Stimulated activated CD4-positive, alpha-beta T cell treated with anti-CD3 and anti-CD28 coated beads, Interleukin-2, amount 100 ng/mL, for 24 hours (primary cell): ENCODE results near the gene BCKDHA.
"Not testable (repeated sequence)": the region's sequence is repeated elsewhere in the genome, so short reads cannot be mapped to it uniquely, and the experiment has no call there.

Source experiments
- DNase-seq, 2 donors: peaks; one replicate each; pipeline ENCODE4 v3.0.0-alpha.2; 2020

The BCKDHA gene

DNA sequence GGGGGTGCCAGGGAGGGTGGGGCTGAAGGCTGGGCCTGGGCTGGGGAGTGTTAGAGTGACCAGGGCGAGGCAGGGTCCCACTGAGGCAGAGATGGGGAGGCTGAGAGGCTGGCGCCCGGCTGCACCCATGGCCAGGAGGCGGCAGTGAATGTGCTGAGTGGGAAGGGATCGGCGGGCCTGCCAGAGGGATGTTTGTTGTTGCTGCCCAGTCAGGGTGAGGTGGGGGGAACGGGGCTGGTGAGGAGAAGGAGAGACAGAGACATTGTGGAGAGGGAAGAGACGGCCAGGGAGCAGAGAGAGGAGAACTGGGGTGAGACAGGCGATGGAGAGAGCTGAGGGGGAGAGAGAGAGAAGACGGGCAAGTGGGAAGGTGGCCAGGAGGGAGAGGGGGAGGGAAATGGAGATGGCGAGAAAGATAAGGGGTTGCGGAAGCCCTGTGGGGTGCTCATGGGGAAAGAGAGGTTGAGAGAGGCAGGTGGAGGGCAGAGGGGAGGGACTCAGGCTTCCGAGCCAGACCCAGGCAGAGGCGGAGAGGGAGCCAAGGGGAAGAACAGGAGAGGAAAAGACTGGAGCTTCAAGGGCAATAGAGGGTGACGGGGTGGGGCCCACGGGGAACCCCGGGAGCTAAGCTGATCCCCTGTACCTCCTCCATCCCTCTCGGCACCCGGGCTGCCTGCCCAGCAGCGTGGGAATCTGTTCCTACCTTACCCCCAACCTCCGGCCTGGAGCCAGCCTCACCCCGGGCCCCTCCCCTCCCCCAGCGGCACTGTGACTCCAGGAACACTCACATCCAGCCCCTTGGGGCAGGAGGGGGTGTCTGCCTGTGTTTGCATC lies 30.2 kb downstream of the BCKDHA start:
- peak; percentile 28 for DNase-seq

GRCh38 chr19:41428481-41428859 lies 30.9 kb downstream of the BCKDHA start:
- no peak for DNase-seq

DNA sequence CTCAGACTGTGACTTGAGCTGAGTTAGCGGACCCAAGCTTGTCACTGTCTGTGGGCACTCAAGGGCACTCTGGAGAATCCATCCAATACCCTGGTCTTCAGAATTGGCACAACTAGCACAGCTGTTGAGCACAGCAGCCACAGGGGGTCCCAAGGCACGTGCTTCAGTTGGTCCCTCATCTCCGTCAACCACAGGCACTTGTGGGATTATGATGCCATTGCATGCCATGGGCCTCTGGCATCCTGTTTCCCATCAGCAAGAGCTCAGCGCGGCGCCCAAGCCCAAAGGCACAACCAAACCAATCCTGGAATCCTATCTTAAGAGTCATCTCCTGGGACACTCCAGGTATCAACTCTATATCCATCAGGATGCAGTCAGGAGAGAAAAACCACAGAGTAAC lies 33.3 kb downstream of the BCKDHA start:
- no peak for DNase-seq

GRCh38 chr19:41431426-41432386 lies 34.1 kb downstream of the BCKDHA start:
- no peak for DNase-seq

DNA sequence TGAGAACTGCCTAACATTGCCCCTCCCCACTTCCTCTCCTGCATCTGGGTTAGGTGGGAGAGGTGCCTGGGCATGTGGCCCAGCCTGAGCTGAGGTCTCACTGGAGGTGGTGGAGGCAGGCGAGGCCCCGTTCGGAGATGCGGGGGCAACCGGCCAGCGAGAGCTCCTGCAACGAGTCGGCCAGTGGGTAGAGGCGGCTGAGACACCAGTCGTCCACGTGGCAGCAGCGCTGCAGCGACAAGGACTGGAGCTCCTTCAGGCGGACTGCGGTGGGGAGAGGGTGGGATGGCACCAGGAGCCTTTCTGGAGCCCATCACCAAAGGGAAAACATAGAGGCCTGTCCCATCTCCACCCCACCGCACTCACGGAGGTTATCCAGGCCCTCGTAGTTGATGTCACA lies 35.6 kb downstream of the BCKDHA start:
- DNase-seq: no peak

GRCh38 chr19:41434450-41434849 lies 36.8 kb downstream of the BCKDHA start:
- no peak for DNase-seq

DNA sequence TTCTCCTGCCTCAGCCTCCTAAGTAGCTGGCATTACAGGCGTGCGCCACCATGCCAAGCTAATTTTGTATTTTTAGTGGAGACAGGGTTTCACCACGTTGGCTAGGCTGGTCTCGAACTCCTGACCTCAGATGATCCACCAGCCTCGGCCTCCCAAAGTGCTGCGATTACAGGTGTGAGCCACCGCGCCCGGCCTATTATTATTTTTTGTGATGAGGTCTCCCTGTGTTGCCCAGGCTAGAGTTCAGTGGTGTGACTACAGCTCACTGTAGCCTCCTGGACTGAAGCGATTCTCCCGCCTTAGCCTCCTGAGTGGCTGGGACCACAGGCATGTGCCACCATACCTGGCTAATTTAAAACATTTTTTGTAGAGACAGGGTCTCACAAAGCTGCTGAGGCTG lies 37.8 kb downstream of the BCKDHA start:
- DNase-seq: not testable (repeated sequence)

GRCh38 chr19:41435936-41436673 lies 38.5 kb downstream of the BCKDHA start:
- DNase-seq: no peak

DNA sequence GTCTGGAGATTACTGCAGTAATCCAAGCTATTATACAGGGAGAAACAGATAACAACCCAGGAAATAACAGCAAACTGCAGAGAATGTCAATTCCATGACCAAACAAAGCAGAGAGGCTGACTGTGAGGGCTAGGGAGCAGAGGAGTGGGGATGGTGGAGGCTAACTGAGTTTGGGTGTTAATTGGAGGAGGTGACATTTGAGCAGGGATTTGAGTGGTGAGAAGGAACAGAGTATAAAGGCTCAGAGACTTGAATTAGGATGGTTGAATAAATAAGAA lies 39.0 kb downstream of the BCKDHA start:
- DNase-seq: no peak

DNA sequence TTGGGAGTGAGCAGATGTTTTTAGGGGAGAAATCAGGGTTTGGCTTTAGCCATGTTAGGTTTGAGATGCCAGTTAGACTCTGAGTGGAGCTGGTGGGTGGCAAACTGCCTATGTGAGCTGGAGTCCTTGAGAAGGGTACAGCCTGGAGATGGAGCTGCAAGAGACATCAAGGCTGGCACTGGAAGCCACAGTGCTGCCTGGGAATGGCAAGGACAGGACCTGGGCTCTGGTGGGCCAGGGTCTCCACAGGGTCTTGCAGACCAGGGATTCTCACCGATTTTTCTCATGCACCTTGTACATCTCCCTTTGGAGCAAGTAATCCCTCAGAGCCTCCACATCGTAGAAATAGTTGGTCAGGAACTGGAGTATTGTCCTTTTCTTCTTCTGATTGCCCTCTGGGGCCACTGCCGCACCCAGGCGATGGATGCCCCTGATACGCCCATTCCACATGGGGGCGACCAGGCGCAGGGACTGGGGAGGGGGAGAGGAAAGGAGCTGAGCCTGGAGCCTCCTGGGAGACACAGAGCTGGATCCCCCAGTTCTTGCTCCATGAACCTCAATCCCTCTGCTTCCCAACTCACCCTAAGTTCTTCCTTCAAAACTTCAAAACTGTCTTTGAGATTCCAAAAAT lies 40.4 kb downstream of the BCKDHA start:
- DNase-seq: no peak

DNA sequence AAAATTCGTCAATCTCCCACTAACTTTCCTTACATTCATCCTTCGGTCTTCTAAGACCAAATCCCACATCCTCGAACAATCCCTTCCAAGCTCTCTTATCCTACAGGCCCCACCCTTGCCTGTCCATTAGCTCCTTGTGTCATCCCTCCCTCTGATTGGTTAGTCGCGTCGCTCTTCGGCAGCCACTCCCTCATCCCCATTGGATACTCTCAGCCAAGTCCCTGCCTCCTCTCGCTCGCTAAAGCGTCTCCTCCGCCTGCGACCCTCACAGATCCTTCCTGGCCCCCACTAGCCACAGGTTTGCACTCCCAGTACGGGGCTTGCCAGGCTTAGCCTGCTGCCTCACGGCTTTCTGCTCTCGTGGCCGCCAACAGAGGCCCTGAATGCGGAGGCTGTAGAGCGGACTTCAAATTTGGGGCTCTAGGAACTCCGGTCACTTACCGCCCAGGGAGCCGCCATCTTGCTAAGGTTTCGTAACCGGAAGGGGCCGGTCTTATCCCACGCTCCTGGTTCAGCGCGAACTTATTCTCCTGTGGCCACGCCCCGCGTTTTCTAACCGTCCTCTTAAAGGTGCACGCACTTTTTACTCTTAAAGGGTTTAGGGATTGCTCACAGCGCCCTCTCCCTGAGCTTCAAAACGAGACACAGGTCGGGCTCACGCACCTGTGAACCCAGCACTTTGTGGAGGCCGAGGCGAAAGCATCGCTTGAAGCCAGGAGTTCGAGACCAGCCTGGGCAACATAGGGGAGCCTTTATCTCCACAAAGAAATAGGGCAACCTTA lies 42.0 kb downstream of the BCKDHA start, which contains the start of gene DMAC2:
DMAC2 (minus strand) TSS at position 472 of the 782 bp plus-strand sequence; CDS start at position 459, 13 bp downstream.
- peak; percentile 96 to 97 for DNase-seq

- DNase-seq: no peak
Measured at GRCh38 chr19:41441321-41441945, 43.8 kb downstream of the BCKDHA start.

DNA sequence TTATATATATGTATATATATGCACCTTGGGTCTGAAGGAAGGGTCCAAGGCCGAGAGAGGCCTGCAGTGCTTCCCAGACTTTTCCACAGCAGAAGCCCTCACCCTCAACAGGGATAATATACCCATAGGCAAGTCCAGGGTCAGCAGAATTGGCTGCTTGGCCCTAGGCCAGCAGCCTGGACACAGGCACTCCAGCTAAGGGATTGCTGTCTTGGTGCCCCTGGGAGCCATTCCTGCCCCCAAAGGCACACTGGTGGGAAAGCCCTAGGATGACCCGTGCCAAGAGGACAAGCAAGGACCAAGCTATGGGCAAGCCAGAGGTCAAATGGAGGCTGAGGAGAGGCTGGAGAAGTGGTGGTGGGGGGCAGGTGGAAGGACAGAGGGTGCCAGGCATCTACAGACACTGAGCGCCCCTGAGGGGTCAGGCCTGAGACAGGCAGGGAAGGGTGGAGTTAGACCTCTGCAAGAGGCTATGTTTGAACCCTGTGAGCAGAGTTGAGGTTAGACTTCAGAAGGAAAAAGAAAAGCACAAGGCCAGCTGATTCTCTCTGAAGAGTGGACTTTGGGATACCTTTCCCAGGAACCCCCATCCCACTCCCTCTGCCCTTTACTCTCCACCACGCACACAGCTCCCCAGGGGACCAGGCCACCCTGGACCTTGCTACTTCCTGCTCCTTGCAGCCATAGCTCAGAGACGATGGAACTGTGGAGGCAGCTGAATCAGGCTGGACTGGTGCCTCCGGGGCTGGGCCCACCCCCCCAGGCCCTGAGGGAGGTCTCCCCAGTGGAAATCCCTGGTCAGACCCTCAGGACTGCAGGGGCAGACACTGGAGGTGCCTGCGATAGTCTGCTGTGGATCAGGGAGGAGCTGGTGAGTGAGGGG lies 45.1 kb downstream of the BCKDHA start, which contains the start of gene ERICH4:
ERICH4 (plus strand) TSS at position 684 of the 883 bp plus-strand sequence; CDS start at position 698, 14 bp downstream.
- no peak for DNase-seq

- DNase-seq: no peak
Measured at GRCh38 chr19:41443813-41444455, 46.3 kb downstream of the BCKDHA start.

GRCh38 chr19:41445575-41445974 lies 48.0 kb downstream of the BCKDHA start:
- DNase-seq: no peak

- no peak for DNase-seq
Measured at GRCh38 chr19:41447732-41448332, 50.2 kb downstream of the BCKDHA start.

DNA sequence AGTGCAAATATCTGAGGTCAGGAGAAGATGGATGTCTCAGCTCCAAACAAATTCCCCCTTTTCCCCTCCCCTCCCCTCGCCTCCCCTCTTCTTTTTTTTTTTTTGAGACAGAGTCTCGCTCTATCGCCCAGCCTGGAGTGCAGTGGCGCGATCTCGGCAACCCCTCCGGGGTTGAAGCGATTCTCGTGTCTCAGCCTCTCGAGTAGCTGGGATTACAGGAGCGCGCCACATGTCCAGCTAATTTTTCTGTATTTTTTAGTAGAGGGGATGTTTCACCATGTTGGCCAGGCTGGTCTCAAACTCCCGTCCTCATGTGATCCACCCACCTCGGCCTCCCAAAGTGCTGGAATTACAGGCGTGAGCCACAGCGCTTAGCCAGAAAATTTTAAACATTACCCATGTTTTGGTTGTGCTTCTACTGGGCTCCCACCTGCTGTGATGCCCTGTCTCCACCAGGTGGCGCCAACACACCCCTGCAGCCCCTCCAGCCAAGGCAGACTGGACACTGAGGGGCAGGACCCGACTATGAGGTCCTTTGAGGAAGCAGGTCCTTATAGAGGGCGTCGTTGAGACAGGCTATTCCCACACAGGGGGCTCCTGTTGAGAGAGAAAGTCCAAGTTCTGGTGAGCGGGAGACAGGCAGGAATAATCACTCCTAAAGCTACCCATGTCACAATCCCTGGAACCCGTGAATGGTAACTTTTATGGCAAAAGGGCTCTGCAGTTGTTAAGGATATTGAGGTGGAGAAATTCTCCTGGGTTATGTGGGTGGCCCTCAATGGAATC lies 51.7 kb downstream of the BCKDHA start:
- peak; percentile 78 to 82 for DNase-seq

- DNase-seq: no peak
Measured at GRCh38 chr19:41449865-41450178, 52.2 kb downstream of the BCKDHA start.
